Measurements from ENCODE around the gene ANKRD24.
"Not testable (repeated sequence)": the region's sequence is repeated elsewhere in the genome, so short reads cannot be mapped to it uniquely, and the experiment has no call there.

Gene ANKRD24

DNA sequence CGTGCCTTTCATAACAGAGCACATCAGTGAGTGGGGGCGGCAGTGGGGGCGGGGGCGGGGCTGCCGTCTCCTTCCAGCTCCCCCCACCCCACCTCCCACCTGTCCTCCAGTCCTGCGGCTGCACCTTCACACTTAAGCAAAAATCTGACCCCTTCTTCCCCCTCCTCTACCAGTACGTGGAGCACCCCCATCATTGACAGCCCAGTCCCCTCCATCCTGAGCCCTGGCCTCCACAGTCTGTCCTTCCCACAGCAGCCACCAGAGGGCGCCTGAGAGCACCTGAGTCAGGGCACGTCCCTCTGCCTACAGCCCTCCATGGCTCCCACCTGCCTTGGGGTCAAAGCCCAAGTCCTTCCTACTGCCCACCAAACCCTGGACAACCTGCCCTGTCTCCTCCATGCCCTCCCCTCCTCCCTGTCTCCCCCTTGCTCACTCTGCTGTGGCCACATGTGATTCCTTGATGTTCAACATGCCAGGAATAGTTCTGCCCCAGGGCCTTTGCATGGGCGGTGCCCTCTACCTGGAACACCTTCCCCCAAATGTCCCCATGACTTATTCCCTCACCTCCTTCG, 50.9 kb downstream of the ANKRD24 start:
- DNase-seq, result peak; percentile 63

DNA sequence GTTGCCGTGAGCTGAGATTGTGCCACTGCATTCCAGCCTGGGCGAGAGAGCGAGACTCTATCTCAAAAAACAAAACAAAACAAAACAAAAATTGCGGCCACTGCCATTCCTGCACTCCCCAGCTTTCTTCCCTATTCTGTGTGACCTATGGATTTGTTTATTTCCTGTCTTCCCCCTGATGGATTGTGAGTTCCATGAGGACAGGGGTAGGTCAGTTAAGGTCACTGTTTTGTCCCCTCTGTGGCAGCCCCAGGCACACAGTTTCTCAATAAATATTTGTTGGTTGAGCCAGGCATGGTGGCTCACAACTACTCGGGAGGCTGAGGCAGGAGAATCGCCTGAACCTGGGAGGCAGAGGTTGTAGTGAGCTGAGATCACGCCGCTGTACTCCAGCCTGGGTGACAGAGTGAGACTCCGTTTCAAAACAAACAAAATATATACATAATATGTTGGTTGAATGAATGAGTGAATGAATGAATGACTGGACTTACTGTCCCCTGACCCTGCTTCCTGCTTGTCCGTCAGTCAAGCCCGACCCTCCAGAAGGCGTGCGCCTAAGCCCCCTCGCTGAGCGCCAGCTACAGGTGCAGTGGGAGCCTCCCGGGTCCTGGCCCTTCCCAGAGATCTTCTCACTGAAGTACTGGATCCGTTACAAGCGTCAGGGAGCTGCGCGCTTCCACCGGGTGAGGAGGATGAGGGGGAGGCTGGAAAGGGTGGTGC, 51.8 kb downstream of the ANKRD24 start:
- no peak for DNase-seq

GRCh38 chr19:4234862-4235201, 52.3 kb downstream of the ANKRD24 start:
- DNase-seq, result no peak

DNA sequence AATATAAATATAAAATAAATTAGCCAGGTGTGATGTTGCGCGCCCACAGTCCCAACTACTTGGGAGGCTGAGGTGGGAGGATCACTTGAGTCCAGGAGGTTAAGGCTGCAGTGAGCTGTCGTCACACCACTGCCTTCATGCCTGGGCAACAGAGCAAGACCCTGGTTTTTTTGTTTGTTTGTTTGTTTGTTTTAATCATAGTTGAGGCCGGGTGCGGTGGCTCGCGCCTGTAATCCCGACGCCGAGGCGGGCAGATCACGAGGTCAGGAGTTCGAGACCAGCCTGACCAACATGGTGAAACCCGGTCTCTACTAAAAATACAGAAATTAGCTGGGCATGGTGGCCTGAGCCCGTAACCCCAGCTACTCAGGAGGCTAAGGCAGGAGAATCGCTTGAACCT, 55.0 kb downstream of the ANKRD24 start:
- not testable (repeated sequence) for DNase-seq

DNA sequence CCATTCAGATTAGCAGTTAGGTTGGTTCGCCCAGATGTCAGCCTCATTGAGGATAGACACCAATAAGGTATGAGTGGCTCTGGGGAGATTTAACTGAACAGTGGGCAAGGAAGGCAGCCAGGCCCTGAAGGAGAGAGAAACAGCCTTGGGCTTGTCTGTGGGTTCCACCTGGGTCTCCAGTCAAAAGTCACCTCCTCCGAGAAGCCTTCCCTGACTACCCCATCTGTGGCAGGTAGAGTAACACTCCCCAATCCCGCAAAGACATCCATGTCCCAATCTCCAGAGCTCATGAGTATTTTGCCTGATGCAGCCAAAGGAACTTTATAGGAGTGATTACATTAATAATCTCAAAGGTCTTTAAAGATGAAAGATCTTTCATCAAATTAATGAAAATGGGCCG, 56.3 kb downstream of the ANKRD24 start:
- no peak for DNase-seq

DNA sequence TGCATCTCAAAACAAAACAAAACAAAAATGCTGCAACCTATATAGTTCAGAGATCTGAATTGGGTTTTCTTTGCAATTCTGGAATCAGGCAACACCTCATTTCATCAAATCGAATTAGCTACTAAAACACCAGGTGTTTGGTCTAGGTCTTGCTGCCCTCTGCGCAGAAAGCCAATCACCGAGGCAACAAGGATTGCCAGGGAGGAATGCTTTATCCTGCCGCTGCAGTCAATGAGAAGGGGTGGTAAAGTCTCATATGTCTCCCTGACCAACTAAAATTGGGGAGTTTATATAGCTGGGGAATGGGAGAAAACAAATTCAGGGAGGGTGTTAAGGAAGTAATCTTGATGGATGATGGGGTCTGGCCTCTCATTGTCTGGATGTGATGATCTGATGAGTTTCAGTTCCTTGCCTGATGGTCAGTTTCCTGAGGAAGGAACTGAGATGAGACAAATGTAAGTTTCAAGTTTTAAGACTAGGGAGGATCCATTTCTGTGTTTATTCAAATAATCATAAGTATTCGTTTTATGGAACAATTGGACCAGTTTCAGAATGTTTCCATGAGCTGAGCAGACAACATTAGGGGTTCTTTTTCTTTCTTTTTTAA, 59.4 kb downstream of the ANKRD24 start:
- DNase-seq, result no peak

DNA sequence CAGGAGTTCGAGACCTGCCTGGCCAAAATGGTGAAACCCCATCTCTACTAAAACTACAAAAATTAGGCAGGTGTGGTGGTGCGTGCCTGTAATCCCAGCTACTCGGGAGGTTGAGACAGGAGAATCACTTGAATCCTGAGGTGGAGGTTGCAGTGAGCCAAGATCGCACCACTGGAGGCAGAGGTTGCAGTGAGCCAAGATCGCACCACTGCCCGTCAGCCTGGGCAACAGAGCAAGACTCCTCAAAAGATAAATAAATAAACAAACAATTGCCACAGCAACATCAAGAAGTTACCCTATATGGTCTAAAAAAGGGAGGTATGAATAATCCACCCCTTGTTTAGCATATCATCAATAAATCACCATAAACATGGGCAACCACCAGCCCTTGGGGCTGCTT, 63.4 kb downstream of the ANKRD24 start:
- DNase-seq, result not testable (repeated sequence)

- DNase-seq, result peak; percentile 98
Observed at GRCh38 chr19:4246767-4247593, 64.5 kb downstream of the ANKRD24 start, which contains the start of gene YJU2. TSS of gene YJU2 (plus strand) at chr19:4247080. CDS start at chr19:4247147, 67 bp downstream.

GRCh38 chr19:4256563-4256962, 74.1 kb downstream of the ANKRD24 start:
- no peak for DNase-seq

GRCh38 chr19:4257025-4257424, 74.5 kb downstream of the ANKRD24 start:
- DNase-seq, result no peak

GRCh38 chr19:4258181-4258580, 75.7 kb downstream of the ANKRD24 start:
- no peak for DNase-seq

DNA sequence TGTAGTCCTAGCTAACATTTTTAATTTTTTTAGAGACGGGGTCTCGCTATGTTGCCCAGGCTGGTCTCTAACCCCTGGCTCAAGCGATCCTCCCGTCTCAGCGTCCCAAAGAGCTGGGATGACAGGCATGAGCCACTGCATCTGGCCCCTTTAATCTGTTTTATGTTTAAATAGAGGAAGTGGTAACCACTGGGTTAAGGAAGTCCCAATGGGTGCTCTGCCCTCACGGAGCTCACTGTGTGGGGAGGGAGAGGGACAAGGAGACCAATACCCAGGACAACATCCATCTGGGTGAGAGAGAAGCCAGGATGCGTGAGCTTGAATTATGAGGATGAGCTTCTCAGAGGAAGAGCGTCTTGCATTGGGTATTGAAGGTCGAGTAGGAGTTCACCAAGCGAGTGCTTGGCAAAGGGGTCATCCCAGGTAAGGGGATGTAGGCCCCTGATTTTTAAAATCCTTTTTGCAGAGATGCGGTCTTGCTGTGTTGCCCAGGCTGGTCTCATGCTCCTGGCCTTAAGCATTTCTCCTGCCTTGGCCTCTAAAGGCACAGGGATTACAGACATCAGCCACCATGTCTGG, 78.2 kb downstream of the ANKRD24 start:
- no peak for DNase-seq

DNA sequence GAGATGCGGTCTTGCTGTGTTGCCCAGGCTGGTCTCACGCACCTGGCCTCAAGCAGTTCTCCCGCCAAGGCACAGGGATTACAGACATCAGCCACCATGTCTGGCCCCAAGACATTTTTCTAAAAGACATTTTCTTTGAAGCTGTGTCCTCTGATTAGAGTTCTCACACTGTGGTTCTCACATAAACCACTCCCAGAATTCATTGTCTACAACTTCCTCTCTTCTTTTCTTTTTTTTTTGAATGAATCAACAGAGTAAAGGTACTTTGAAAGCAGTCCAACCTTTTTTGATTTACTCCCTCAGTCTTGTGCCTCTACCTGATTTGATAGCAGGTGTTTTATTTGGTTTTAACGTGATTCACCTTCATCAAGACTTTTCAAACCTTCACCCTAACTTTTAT, 82.3 kb downstream of the ANKRD24 start:
- DNase-seq, result no peak

DNA sequence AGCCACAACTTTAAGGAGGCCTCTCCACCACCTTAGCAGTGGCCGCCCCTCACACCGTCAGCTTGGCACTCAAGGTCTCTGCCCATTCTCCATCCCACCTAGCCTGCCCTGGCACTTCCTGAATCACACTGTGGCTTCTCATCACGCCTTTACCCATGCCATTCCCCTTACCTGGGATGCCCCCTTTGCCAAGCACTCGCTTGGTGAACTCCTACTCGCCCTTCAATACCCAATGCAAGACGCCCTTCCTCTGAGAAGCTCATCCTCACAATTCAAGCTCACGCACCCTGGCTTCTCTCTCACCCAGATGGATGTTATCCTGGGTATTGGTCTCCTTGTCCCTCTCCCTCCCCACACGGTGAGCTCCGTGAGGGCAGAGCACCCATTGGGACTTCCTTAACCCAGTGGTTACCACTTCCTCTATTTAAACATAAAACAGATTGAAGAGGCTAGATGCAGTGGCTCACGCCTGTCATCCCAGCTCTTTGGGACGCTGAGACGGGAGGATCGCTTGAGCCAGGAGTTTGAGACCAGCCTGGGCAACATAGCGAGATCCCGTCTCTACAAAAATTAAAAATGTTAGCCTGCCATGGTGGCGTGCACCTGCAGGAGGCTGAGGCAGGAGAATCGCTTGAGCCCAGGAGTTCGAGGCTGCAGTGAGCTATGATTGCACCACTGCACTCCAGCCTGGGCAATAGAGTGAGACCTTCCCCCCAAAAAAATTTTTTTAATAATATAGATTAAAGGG, 83.9 kb downstream of the ANKRD24 start:
- DNase-seq, result no peak

DNA sequence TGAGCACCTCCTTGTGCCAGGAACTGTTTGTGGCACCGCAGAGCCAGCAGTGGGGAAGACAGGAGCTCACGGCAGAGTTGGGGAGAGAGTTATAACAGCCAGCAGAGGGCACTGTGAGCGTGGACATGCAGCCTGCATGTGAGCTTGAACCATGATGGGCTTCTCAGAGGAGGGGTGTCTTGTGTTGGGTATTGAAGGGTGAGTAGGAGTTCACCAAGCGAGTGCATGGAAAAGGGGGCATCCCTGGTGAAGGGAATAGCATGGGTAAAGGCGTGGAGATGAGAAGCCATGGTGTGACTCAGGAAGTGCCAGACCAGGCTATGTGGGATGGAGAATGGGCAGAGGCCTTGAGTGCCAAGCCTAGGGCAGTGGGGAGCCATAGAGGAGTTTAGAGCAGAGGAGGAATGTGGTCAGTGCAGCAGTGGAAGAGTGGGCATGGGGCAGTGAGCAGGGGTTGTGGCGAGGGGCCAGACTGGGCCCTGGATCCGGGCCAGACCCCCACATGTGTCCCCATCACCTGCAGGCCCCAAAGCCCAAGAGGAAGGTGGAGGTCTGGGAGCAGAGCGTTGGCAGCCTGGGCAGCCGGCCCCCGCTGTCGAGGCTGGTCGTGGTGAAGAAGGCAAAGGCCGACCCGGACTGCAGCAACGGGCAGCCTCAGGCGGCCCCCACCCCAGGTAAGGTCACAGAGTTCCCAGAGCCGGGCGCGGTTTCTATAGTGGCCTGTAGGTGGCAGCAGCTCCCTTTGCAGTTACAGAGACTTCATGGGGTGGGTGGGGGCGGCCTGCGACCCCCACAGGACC, 84.8 kb downstream of the ANKRD24 start:
- peak; percentile 47 for DNase-seq

DNA sequence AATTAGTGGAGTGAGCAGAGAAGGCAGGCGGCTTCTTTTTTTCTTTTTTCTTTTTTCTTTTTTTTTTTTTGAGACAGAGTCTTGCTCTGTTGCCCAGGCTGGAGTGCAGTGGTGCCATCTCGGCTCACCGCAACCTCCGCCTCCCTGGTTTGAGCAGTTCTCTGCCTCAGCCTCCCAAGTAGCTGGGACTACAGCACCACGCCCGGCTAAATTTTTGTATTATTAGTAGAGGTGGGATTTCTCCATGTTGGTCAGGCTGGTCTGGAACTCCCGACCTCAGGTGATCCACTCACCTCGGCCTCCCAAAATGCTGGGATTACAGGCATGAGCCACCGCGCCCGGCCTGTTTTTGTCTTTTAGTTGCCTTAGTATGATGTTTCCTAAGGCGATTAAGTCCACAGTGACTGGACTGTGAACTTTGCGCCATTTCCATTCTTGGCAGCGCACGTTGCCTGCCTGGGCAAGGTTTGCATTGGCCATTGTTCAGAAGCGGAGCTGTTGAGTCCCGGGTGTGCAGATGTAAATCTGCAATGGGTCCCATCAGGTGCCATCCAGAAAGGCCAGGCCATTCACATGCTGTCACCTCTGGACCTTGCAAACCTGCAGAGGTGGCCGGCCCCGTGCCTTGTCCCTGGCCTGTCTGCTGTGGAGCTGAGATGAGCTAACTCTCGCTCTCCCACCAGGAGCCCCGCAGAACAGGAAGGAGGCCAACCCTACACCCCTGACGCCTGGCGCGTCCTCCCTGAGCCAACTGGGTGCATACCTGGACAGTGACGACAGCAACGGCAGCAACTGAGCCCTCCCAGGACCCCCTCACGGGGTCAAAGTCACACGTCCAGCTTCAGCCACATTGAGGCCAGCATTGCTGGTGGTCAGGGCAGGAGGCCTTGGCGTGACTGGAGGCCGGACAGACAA, 85.7 kb downstream of the ANKRD24 start:
- no peak for DNase-seq

GRCh38 chr19:4268816-4269430, 86.4 kb downstream of the ANKRD24 start:
- no peak for DNase-seq

DNA sequence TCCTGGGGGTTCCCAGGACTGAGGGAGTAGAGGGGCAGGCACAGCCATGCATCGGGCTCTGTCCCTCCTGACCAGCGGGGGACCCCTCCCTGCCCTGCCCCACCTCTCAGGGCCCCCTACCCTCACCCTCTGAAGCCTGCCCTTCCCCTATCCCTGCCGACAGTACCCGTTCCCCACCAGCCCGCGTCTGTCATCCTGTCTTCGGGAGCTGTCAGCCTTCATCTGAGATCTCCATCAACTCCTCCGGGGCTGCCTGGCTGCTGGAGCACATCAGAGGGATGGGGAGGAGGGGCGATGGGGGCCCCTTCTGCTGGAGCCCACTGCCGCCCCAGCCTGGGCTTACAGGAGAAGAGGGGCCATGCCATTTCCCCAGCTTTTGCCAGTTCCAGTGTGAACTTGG, 90.4 kb downstream of the ANKRD24 start:
- DNase-seq, result no peak

- not testable (repeated sequence) for DNase-seq
Observed at GRCh38 chr19:4274321-4274686, 91.8 kb downstream of the ANKRD24 start.

Data from left hindlimb (tissue), 1 donor.